Ascending aorta (tissue), 2 donors: ENCODE measurements around the gene ASB7. TPM values are rescaled to one million over a fixed set of nuclear protein-coding genes. Genes with fewer than 3 reads are reported as not detected.

Experiments
- DNase-seq, 2 donors: peaks; one replicate each; pipeline ENCODE4 v3.0.0-alpha.2; 2019; ENCODE audit warnings: low spot score in 2 of 2
- H3K27ac ChIP-seq, 2 donors: fragments of 200-600 bp; sonication (generic); one replicate each; pipeline ENCODE4 v1.5.1; 2016 to 2017; ENCODE audit warnings: mild to moderate bottlenecking in 1 of 2
- H3K27me3 ChIP-seq: fragments of 200-600 bp; sonication (generic); one replicate; pipeline ENCODE4 v1.5.1; 2017
- H3K36me3 ChIP-seq, 2 donors: fragments of 200-600 bp; sonication (generic); one replicate each; pipeline ENCODE4 v1.5.1; 2016
- H3K4me1 ChIP-seq, 2 donors: fragments of 200-600 bp; sonication (generic); one replicate each; pipeline ENCODE4 v1.5.1; 2016 to 2017; ENCODE audit warnings: mild to moderate bottlenecking in 1 of 2
- H3K4me3 ChIP-seq, 2 donors: fragments of 200-600 bp; sonication (generic); one replicate each; pipeline ENCODE4 v1.5.1; 2016 to 2017; ENCODE audit warnings: mild to moderate bottlenecking in 1 of 2
- H3K9me3 ChIP-seq, 2 donors: fragments of 200-600 bp; sonication (generic); one replicate each; pipeline ENCODE4 v1.5.1; 2016
- CTCF ChIP-seq, 3 experiments: fragments of 200-600 bp in 2 of 3; fragments of 450-650 bp in 1 of 3; sonication (generic) in 2 of 3; IDR thresholded peaks; one replicate each; pipeline ENCODE4 v1.5.1; 2016 to 2019; ENCODE audit warnings: antibody characterized with exemption in 3 of 3, mild to moderate bottlenecking in 1 of 3, moderate library complexity in 1 of 3
- intact Hi-C: fragments of 100-400 bp; cut with DNase I; formaldehyde crosslinking; loops from one replicate; pipeline ENCODE4 v1.15.1; 2023
- total RNA-seq: library from RNA; depleted of rRNA; stranded (reverse); fragments of >200 nt; gene quantifications from one replicate; pipeline ENCODE4 v1.1.0, GENCODE V29; 2016

The ASB7 gene
- total RNA-seq, 1 donor from 2014 or later: 9.3 TPM

- no peak for DNase-seq
- Histone ChIP-seq H3K27ac (peak overlapping the region in 1 of 2 donors; percentile 44), H3K4me1 (peaks cover 0 to 3% of the 10 kb centered on the region in 2 donors), H3K4me3 (no peak overlapping the region), H3K9me3 (no peaks in the 10 kb centered on the region), H3K27me3 (no peaks in the 10 kb centered on the region), H3K36me3 (no peaks in the 10 kb centered on the region)
- no peak for TF ChIP-seq CTCF (IDR thresholded peaks at IDR 0.05)
- intact Hi-C loops: no loop called here
These were observed 87.8 kb downstream of the ASB7 start for GRCh38 chr15:100690032-100690794.

DNA sequence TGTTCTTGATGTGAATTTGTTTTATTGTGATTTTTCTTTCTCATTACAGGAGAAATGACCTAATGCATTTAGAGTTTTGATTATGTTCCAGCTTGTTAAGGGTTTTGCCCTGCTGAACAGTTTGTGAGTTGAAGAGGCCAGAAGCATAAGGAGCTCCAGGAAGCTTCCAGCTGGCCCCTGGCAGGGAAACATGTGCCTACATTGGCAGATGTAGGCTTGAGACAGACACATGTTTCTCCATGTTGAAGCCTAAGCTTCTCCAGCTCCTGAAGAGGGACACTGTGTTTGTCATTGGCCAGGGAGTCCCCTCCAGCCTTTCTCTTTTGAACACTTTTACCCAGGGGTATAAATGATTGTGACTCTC lies 88.4 kb downstream of the ASB7 start:
- H3K27me3 ChIP-seq: no peaks in the 10 kb centered on the region
- TF ChIP-seq CTCF (IDR thresholded peaks at IDR 0.05): no peak
- DNase-seq: no peak
- H3K9me3 ChIP-seq: peaks cover 0 to 3% of the 10 kb centered on the region in 2 donors
- intact Hi-C loops: no loop called here
- peaks cover 0 to 3% of the 10 kb centered on the region in 2 donors for H3K4me1 ChIP-seq
- H3K27ac ChIP-seq: peak overlapping the region in 1 of 2 donors; percentile 44
- H3K4me3 ChIP-seq: no peak overlapping the region
- H3K36me3 ChIP-seq: no peaks in the 10 kb centered on the region

GRCh38 chr15:100691321-100691720 lies 88.9 kb downstream of the ASB7 start:
- no peaks in the 10 kb centered on the region for H3K27me3 ChIP-seq
- no peak for DNase-seq
- no peaks in the 10 kb centered on the region for H3K36me3 ChIP-seq
- no peak overlapping the region for H3K4me3 ChIP-seq
- TF ChIP-seq CTCF (IDR thresholded peaks at IDR 0.05): no peak
- H3K9me3 ChIP-seq: peaks cover 0 to 3% of the 10 kb centered on the region in 2 donors
- H3K27ac ChIP-seq: peak overlapping the region in 1 of 2 donors; percentile 44
- intact Hi-C loops: no loop called here
- peaks cover 0 to 3% of the 10 kb centered on the region in 2 donors for H3K4me1 ChIP-seq

- DNase-seq: no peak
- TF ChIP-seq CTCF (IDR thresholded peaks at IDR 0.05): no peak
- intact Hi-C loops: no loop called here
These were observed 89.9 kb downstream of the ASB7 start for GRCh38 chr15:100692246-100692645.

GRCh38 chr15:100692671-100693070 lies 90.3 kb downstream of the ASB7 start:
- no peak for DNase-seq
- H3K27me3 ChIP-seq: no peaks in the 10 kb centered on the region
- H3K9me3 ChIP-seq: peaks cover 0 to 3% of the 10 kb centered on the region in 2 donors
- H3K4me3 ChIP-seq: no peak overlapping the region
- H3K4me1 ChIP-seq: peaks cover 0 to 3% of the 10 kb centered on the region in 2 donors
- no peaks in the 10 kb centered on the region for H3K36me3 ChIP-seq
- TF ChIP-seq CTCF (IDR thresholded peaks at IDR 0.05): no peak
- intact Hi-C loops: no loop called here
- H3K27ac ChIP-seq: no peak overlapping the region

More at GRCh38 chr15:100692246-100692645, 89.9 kb downstream of the ASB7 start:
- Histone ChIP-seq H3K9me3 (peaks cover 0 to 3% of the 10 kb centered on the region in 2 donors), H3K4me3 (no peak overlapping the region), H3K36me3 (no peaks in the 10 kb centered on the region), H3K27ac (no peak overlapping the region), H3K27me3 (no peaks in the 10 kb centered on the region), H3K4me1 (peaks cover 0 to 3% of the 10 kb centered on the region in 2 donors)
